ENCODE results near the gene AADACL3.

GRCh38 chr1:12741946-12742345, 26.0 kb downstream of the AADACL3 start:
- TF ChIP-seq CTCF (IDR thresholded peaks at IDR 0.05) (no peak), EZH2 (IDR thresholded peaks at IDR 0.05) (no peak)

Data from neural progenitor cell (in vitro differentiated cells).